Middle frontal gyrus (tissue), 1 donor: ENCODE measurements around the gene KIF22.
A peak's percentile ranks its signal among the peaks of the same experiment; 100 is the strongest.
"Not testable (repeated sequence)": the region's sequence is repeated elsewhere in the genome, so short reads cannot be mapped to it uniquely, and the experiment has no call there.

ENCODE experiments used
- DNase-seq: peaks from one replicate; pipeline ENCODE4 v3.0.0-alpha.2; 2015; ENCODE audit warnings: low spot score; ENCODE audit errors: extremely low spot score

Gene KIF22

DNA sequence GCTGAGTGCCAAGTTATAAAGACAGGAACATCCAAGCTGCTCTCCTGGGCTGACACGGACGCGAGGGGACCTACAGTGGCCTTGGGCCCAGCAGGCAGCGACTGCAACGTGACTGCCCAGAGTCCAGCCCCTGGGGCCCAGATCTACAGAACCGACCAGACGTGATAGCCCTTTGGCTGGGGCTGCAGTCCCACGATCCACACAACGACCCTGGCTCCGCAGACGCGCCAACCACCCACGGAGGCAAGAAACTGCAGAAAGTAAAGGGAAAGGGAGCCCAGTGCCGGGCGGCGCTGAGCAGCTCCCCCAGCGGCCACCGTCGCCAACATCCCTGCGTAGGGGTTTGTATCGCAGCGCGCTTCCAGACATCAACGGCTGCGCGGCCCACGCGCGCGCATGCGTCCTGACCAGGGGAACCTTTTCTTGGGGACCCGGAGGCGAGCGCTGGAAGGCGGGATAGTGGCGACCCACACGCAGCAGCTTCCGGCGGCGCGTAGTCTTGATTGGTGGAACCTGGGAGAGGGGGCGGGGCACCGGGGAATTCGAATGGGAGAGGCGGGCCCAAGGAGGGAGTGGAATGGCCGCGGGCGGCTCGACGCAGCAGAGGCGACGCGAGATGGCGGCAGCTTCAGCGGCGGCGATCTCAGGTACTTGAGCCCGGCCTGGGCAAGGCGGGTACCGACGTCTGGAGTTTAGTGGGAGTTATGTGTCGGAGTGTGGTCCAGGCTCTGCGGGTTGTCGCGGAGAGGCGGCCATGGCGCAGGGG, at the start of gene KIF22:
KIF22 (plus strand) TSS at position 569 of the 766 bp plus-strand sequence; CDS start at position 578, 9 bp downstream.
- peak; percentile 99 for DNase-seq

DNA sequence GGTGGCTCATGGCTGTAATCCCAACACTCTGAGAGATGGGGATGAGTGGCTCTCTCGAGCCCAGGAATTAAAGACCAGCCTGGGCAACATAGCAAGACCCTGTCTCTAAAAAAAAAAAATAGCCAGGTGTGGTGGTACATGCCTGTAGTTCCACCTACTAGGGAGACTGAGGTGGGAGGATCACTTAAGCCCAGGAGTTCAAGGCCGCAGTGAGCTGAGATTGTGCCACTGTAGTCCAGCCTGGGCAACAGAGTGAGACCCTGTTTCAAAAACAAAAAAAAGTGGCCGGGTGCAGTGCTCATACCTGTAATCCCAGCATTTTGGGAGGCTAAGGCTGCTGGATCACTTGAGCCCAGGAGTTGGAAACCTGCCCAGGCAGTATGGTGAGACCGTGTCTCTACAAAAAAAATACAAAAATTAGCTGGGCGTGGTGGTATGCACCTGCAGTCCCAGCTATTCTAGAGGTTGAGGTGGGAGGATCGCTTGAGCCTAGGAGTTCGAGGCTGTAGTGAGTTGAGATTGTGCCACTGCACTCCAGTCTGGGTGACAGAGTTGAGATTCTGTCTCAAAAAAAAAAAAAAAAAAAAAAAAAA, 47.8 kb upstream of the KIF22 start:
- DNase-seq, result no peak

DNA sequence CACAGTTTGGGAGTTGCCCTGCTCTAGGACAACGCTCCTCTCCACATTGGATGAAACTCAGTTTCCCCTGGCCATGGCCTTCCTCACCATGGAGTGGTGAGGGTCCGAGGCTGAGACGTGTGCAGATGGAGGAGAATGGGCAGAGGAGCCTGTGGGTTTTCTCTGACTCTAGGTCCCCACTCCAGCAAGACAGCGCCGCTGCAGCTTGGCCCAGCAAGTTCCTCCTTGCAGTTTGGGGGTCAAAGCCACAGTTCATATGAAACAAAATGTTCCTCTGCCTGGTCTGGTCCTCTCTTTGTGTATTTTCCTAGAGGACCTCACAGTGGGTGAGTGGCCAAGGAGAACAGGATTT, 47.1 kb upstream of the KIF22 start:
- no peak for DNase-seq

DNA sequence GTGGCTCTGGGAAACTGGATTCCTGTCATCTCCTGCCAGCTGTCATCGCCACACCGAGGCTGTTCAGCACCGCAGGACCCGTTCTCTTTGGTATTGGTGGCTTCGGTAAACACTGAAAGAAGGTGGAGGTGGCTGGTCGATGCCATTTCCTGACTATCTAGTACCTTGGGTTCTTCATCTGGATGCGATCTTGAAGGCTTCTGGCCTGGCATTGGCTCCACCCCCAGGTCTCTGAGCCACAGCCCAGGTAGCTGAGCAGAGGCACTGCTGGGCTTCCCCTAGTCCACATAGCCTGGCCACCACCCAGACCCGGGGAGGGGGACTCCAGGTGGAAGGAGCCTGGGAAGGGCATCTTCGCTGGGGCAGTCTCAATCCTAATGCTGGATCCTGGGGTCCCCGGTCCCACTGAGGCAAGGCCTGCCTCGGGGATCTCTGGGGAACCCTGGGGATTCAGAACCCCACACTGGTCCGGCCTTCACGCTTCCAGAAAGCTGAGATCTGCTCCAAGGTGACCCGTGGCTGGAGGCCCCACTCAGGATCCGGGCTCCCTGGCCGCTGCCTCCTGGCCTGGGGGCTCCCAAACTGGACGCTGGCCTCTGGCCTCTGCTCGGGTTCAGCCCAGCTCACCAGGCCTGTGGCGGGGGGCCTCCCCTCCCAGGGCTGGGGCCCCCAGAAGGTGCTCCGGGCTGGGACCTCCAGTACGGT, 46.6 kb upstream of the KIF22 start:
- no peak for DNase-seq

DNA sequence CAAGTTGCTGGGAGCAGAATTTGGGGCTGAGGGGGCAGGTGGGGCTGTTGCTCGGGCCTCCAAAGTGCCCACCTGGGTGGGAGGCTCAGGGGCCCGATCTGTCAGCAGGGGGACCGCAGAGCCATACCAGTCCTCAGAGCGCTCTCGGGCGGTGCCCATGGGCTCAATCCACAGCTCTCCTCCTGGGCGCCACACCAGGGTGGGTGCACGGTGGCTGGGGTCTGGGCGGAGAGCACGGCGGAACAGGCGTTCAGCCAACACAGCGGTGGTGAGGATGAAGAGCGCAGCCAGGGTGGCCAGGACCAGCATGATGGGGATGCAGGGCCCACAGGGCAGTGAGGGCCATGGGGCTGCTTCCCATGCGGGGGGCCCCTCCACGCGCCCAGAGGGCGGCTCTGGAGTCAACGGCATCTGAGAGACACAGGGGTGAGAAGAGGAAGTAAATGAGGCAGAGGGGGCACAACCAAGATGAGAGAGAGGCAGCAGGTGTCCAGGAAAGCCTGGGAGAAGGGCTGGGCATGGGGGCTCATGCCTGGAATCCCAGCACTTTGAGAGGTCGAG, 45.9 kb upstream of the KIF22 start:
- no peak for DNase-seq

DNA sequence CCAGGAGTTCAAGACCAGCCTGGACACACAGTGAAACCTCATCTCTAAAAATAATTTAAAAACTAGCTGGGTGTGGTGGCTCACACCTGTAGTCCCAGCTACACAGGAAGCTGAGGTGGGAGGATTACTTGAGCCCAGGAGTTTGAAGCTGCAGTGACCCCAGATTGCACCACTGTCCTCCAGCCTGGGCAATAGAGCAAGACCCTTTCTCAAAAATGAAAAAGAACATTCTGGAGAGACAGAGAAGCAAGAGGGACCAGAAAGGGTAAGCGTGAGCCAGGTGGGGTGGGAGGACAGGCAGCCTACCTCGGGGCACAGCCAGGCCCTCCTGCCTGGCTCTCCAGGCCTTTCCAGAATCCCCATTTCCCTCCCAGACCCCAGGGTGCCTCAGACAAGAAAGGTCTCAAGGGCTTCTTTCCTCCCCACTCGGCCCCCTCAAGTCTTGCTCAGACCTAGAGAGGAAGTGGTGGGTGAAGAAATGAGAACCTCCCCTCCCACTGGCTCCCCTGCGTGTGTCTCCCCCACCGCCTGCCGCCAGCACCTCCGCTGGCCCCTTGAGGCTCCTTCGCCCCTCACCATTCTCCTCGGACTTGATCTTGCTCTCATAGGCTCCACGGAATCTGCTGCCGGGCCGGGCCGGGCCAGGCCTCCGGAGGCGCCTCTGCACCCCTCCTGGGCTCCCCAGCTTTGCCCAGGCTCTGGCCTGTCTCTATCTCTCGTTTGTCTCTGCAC, 45.3 kb upstream of the KIF22 start:
- no peak for DNase-seq

DNA sequence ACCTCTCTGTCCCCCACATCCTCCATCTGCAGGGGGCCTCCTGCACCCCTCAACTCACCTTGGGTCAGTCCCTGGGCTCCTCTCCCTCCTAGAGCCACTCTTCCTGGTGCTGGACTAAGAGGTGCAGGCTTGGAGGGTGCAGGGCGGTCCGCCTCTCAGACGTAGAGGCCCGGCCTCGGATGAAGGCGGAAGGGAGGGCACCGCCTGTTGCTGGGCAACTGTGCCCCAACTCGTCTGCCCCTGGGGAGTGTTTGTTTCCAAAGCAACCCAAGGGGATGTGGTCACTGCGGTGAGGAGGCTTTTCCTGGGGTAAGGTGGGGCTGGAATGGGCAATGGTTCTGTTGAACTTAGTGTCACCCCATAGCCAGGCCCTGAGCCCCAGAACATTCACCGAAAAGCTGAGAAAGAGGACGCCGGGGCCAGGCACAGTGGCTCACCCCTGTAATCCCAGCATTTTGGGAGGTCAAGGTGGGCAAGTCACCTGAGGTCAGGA, 44.7 kb upstream of the KIF22 start, which contains the start of gene C16orf54:
C16orf54 (minus strand) TSS at position 138 of the 493 bp plus-strand sequence. CDS start 1,039 bp downstream, outside the sequence.
- no peak for DNase-seq

DNA sequence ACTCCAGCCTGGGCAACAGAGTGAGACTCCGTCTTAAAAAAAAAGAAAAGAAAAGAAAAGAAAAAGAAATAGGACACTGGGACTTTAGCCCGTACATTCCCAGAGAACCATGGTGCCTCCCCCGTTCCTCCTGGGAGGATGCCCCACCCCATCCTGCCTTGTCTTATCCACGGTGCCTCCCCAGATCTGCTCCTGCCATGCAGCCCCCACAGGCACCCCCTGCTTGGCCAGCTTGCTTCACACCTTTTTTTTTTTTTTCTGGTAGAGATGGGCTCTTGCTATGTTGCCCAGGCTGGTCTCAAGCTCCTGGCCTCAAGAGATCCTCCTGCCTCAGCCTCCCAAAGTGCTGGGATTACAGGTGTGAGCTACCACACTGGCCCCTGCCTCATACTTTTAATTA, 44.0 kb upstream of the KIF22 start:
- DNase-seq, result not testable (repeated sequence)

DNA sequence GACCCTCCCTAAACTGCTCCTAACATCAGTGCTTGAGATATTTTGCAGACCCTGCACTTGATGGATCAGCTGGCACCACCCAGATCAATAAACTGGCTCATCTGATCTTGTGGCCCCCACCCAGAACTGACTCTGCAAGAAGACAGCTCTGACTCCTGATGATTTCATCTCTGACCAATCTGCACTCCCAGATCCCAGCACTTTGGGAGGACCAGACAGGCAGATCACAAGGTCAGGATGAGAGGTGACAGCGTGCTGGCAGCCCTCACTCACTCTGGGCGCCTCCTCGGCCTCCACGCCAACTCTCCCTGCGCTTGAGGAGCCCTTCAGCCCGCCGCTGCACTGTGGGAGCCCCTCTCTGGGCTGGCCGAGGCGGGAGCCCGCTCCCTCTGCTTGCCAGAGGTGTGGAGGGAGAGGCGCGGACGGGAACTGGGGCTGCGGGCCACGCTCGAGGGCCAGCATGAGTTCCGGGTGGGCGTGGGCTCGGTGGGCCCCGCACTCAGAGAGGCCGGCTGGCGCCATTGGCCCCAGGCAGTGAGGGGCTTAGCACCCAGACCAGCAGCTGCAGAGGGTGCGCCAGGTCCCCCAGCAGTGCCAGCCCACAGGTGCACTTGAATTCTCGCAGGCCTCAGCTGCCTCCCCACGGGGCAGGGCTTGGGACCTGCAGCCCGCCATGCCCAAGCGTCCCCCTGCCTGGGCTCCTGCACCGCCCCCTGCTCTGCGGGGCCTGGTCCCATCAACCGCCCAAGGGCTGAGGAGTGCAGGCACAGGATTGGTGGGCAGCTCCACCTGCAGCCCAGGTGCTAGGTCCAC, 42.4 kb upstream of the KIF22 start:
- DNase-seq, result no peak

DNA sequence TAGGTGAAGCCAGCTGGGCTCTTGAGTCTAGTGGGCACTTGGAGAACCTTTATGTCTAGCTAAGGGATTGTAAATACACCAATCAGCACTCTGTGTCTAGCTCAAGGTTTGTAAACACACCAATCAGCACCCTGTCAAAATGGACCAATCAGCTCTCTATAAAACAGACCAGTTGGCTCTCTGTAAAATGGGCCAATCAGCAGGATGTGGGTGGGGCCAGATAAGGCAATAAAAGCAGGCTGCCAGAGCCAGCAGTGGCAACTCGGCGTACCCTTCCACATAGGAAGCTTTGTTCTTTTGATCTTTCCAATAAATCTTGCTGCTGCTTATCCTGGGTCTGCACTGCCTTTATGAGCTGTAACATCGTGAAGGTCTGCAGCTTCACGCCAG, 41.8 kb upstream of the KIF22 start:
- not testable (repeated sequence) for DNase-seq

DNA sequence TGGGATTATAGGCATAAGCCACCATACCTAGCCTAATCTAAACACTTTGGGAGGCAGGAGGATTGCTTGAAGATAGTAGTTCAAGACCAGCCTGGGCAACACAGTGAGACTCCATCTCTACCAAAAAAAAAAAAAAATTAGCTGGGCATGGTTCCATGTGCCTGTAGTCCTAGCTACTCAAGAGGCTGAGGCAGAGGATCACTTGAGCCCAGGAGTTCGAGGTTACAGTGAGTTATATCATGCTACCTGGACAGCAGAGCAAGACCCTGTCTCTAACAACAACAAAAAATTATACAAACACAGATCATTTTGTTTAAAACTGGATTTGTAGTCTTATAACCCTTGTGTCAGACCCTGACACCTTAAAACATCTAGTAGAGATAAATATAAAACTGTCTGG, 37.0 kb upstream of the KIF22 start:
- DNase-seq, result no peak

DNA sequence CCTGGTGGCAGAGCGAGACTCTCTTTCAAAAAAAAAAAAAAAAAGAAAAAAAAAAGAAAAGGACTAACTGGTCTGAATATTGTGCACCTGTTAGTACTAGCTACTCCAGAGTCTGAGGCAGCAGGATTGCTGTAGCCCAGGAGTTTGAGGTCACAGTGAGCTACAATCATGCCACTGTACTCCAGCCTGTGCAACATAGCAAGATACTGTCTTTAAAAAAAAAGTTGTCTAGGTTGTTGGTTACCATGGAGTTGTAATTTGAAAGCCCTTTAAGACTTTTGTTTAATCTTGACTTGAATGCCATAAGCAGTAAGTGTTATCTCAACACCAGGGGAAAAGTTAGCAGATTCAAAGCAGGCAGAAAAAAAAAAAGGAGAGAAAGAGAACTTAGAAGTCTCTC, 33.9 kb upstream of the KIF22 start:
- DNase-seq, result no peak

DNA sequence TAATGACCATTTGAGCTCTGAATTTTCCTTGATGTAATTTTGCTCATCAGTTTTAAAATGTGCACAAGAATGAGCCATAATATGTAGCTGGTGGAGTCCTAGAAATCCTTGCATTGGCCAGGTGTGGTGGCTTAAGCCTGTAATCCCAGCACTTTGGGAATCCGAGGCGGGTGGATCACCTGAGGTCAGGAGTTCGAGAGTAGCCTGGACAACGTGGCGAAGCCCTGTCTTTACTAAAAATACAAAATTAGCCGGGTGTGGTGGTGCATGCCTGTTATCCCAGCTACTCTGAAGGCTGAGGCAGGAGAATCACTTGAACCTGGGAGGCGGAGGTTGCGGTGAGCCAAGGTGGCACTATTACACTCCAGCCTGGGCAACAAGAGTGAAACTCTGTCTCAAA, 33.5 kb upstream of the KIF22 start:
- DNase-seq, result not testable (repeated sequence)

DNA sequence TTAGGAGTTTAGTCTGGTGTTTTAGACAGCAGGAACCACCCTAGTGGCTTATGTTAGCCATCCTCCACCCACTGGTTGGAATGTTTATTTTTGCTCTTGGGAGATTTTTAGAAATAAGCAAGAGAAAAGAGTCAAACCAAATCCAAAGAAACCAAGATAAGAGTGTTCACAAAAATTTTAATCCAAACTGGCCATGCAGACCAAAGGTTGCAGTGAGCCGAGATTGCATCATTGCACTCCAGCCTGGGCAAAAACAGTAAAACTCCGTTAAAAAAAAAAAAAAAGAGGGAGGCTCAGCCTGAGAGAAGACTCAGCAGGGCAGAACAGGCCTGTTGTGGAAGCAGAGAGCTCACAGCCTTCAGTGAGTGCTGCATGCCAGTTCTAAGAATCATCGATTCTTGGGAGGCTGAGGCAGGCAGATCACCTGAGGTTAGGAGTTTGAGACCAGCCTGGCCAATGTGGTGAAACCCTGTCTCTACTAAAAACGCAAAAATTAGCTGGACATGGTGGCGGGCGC, 32.5 kb upstream of the KIF22 start:
- DNase-seq, result no peak

DNA sequence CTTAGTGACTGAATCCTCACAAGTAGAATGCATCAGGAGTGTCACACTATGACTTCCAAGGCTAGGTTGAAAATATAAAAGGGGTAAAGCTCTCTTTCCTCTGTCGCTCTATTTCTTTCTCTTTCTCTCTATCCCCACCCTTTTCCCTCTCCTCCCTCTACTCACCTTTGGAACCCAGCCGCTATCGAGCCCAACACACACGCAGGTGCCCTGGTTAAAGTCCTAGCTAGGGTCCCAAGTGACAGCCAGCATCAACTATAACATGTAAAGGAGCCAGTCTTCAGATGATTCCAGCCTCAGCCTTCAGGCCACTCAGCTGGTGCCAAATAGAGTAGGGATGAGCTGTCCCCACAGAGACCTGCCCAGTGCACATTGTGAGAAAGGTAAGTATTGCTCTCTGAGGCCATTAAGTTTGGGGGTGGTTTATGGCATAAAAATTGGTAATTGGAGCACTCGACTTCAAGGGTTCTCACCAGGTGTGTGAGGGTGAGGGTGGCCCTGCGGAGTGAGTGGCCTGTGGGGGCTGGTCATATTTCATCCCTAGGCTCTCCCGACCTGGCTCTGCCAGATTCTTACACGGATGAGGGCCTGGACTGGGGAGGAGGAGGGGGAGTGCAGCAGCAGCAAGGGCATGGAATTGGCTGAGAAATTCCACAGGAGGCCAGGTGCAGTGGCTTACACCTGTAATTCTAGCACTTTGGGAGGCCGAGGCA, 29.8 kb upstream of the KIF22 start:
- DNase-seq, result no peak

DNA sequence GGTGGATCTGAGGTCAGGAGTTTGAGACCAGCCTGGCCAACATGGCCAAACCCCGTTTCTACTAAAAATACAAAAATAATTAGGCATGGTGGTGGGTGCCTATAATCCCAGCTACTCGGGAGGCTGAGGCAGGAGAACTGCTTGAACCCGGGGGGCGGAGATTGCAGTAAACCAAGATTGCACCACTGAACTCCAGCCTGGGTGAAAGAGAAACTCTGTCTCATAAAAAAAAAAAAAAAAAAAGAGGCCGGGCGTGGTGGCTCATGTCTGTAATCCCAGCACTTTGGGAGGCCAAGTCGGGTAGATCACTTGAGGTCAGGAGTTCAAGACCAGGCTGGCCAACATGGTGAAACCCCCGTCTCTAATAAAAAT, 29.3 kb upstream of the KIF22 start:
- DNase-seq, result not testable (repeated sequence)

DNA sequence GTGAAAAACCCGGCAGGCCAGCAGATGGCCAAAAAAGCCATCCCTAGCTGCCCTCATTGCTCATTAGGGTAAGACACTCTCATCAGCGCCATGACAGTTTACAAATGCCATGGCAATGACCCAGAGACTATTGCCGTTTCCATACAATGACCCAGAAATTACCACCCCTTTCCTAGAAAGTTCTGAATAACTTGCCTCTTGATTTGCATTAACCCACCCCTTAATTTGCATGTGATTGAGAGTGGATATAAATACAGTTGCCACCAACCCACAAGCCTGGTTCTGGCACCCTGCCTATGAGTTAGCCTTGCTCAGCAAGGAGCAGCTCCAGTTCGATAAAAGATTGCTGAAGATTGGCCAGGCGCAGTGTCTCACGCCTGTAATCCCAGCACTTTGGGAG, 28.7 kb upstream of the KIF22 start:
- no peak for DNase-seq

DNA sequence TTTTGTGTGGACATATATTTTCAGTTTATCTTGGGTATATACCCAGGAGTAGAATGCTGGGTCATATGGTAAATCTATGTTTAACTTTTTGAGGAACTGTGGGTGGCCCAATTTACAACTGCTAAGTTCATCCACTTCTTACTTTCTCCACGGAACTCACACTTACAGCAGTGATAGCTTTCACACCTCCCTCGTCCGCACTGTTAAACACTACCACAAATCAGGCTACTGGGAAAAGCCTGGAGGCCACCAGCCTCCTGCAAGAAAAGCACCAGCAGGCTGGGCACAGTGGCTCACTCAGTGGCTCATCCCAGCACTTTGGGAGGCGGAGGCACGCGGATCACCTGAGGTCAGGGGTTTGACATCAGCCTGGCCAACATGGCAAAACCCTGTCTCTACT, 27.2 kb upstream of the KIF22 start:
- DNase-seq, result peak; percentile 24

DNA sequence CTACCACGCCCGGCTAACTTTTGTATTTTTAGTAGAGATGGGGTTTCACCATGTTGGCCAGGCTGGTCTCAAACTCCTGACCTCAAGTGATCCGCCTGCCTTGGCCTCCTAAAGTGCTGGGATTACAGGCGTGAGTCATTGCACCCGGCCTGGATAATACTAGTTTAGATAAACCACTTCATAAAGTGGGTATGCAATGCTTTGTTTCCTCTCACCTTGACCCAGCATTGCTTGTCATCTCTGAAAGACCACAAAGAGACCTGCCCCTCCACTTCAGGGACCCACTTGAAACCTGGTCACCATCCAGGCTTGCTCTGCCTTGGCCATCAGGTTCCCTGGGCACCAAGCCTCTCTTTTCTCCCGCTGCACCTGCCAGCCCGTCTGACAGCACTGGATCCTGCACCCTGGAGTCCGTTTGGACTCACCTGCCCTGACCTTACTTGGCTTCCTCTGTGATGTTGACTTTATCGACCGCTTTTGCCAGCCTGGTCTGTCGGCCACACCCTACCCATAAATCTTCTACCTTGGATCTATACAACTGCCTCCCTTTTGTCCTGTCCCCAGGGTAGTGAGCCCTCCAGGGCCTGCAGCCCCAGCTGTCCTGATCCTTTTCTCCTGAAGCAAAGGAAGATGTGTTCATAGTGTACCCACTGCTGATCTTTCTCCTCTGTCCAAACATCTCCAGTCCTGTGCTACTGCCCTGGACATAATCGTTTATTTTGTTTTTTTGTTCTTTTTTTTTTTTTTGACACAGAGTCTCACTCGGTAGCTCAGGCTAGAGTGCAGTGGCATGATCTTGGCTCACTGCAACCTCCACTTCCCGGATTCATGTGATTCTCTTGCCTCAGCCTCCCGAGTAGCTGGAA, 25.2 kb upstream of the KIF22 start:
- DNase-seq, result no peak
